ENCODE results near the gene IL10RA.

Gene IL10RA

GRCh38 chr11:117980720-117981119, 5.5 kb upstream of the IL10RA start:
- in situ Hi-C loops (cut with HindIII; ENCODE audit: low pct_ligation_motif_present, low pct_unique_long_range_greater_than_20kb, low sequenced_read_pairs): no loop called here
- DNase-seq: no peak

GRCh38 chr11:117983163-117983475, 3.1 kb upstream of the IL10RA start:
- DNase-seq: no peak

DNA sequence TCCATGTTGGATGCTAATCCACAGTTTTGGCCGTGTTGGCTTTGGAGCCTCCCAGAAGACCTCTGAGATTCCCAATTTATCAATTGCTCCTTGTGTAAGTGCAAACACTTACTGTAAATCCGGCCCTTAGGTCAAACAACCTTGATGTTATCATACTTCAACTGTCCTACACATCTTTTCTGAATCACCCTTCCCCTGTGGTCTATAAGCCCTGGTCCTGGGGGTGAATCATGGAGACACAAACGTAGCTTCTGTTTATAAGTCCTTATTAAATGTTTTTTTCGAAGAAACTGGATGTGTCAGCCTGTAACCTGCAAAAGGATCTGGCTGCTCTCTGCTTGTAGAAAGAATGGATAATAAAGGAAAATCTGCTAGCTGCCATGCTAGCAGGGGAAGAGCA, 1.7 kb upstream of the IL10RA start:
- in situ Hi-C loops (cut with HindIII; ENCODE audit: low pct_ligation_motif_present, low pct_unique_long_range_greater_than_20kb, low sequenced_read_pairs): no loop called here
- DNase-seq: no peak

More at GRCh38 chr11:117983163-117983475, 3.1 kb upstream of the IL10RA start:
- in situ Hi-C loops (cut with HindIII; ENCODE audit: low pct_ligation_motif_present, low pct_unique_long_range_greater_than_20kb, low sequenced_read_pairs): no loop called here

DNA sequence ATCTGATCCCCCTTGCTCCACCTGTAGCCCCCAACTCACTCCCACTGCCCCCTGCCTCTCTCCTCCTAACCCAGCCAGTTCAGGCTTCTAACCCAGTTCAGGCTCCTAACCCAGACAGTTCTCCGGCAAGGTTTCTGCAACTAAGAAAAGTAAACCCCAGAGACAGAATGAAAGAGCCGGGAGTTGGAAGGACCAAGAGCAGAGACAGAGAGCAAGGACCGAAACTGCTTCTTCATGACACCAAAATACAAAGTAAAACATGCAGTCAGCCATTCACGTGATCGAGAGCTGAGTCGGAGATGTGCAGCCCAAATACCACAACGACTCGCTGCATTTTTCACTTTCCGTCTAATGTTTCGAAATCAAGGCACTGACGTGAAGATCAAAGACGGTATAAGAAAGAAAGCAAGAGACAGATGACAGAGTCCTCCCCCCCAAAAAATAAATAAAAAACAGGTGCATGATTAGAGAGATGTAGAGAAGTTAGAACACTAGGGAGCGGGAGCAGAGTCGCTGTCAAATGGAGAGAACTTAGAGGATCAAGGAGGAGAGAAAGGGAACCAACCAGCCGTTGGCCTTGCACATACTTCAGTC, 884 bp downstream of the IL10RA start:
- in situ Hi-C loops (cut with HindIII; ENCODE audit: low pct_ligation_motif_present, low pct_unique_long_range_greater_than_20kb, low sequenced_read_pairs): no loop called here
- DNase-seq: no peak

- in situ Hi-C loops (cut with HindIII; ENCODE audit: low pct_ligation_motif_present, low pct_unique_long_range_greater_than_20kb, low sequenced_read_pairs): no loop called here
- no peak for DNase-seq
These were observed 3.3 kb downstream of the IL10RA start for GRCh38 chr11:117989351-117990102.

DNA sequence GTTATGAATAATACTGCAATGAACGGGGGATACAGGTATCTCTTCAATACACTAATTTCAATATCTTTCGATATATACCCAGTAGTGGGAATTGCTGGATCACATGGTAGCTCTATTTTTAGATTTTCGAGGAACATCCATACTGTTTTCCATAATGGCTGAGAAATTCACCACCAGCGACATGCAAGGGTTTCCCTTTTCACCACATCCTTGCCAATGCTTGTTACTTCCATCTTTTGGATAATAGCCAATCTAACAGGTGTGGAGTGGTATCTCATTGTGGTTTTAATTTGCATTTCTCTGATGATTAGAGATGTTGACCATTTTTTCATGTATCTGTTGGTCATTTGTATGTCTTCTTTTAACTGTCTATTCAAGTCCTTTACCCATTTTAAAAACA, 5.9 kb downstream of the IL10RA start:
- no peak for DNase-seq
- in situ Hi-C loops (cut with HindIII; ENCODE audit: low pct_ligation_motif_present, low pct_unique_long_range_greater_than_20kb, low sequenced_read_pairs): no loop called here

- in situ Hi-C loops (cut with HindIII; ENCODE audit: low pct_ligation_motif_present, low pct_unique_long_range_greater_than_20kb, low sequenced_read_pairs): no loop called here
These were observed 6.4 kb downstream of the IL10RA start for GRCh38 chr11:117992620-117993019.

GRCh38 chr11:117993988-117994745, 8.0 kb downstream of the IL10RA start:
- in situ Hi-C loops (cut with HindIII; ENCODE audit: low pct_ligation_motif_present, low pct_unique_long_range_greater_than_20kb, low sequenced_read_pairs): no loop called here
- DNase-seq: no peak

More at GRCh38 chr11:117992620-117993019, 6.4 kb downstream of the IL10RA start:
- DNase-seq: no peak

- in situ Hi-C loops (cut with HindIII; ENCODE audit: low pct_ligation_motif_present, low pct_unique_long_range_greater_than_20kb, low sequenced_read_pairs): no loop called here
- no peak for DNase-seq
These were observed 9.3 kb downstream of the IL10RA start for GRCh38 chr11:117995472-117995871.

- in situ Hi-C loops (cut with HindIII; ENCODE audit: low pct_ligation_motif_present, low pct_unique_long_range_greater_than_20kb, low sequenced_read_pairs): no loop called here
- no peak for DNase-seq
These were observed 9.9 kb downstream of the IL10RA start for GRCh38 chr11:117996058-117996457.

DNA sequence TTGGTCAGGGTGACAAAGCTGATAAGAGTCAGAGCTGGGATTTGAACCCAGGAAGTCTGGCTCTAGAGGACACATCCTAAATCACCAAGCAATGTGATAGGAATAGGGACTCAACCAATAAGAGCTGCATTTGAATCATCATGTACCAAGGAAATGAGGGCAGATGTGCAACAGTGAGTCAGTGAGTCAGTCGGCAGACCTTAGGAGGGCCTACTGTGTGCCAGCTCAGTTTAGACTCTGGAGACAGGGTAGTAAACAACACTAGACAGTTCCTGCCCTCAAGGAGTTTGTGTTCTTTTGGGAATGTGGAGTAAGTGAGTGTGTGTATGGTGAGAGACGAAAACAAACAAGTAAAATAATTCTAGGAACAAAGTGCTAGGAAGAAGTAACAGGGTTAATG, 11.2 kb downstream of the IL10RA start:
- DNase-seq: no peak
- in situ Hi-C loops (cut with HindIII; ENCODE audit: low pct_ligation_motif_present, low pct_unique_long_range_greater_than_20kb, low sequenced_read_pairs): no loop called here

GRCh38 chr11:117997823-117998579, 11.8 kb downstream of the IL10RA start:
- in situ Hi-C loops (cut with HindIII; ENCODE audit: low pct_ligation_motif_present, low pct_unique_long_range_greater_than_20kb, low sequenced_read_pairs): no loop called here
- no peak for DNase-seq

DNA sequence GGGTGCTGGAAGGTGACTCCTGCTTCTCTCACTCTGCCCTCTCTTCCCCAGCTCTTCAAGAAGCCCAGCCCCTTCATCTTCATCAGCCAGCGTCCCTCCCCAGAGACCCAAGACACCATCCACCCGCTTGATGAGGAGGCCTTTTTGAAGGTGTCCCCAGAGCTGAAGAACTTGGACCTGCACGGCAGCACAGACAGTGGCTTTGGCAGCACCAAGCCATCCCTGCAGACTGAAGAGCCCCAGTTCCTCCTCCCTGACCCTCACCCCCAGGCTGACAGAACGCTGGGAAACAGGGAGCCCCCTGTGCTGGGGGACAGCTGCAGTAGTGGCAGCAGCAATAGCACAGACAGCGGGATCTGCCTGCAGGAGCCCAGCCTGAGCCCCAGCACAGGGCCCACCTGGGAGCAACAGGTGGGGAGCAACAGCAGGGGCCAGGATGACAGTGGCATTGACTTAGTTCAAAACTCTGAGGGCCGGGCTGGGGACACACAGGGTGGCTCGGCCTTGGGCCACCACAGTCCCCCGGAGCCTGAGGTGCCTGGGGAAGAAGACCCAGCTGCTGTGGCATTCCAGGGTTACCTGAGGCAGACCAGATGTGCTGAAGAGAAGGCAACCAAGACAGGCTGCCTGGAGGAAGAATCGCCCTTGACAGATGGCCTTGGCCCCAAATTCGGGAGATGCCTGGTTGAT, 12.6 kb downstream of the IL10RA start:
- in situ Hi-C loops (cut with HindIII; ENCODE audit: low pct_ligation_motif_present, low pct_unique_long_range_greater_than_20kb, low sequenced_read_pairs): no loop called here
- DNase-seq: no peak

- in situ Hi-C loops (cut with HindIII; ENCODE audit: low pct_ligation_motif_present, low pct_unique_long_range_greater_than_20kb, low sequenced_read_pairs): no loop called here
- no peak for DNase-seq
These were observed 13.3 kb downstream of the IL10RA start for GRCh38 chr11:117999354-117999993.

DNA sequence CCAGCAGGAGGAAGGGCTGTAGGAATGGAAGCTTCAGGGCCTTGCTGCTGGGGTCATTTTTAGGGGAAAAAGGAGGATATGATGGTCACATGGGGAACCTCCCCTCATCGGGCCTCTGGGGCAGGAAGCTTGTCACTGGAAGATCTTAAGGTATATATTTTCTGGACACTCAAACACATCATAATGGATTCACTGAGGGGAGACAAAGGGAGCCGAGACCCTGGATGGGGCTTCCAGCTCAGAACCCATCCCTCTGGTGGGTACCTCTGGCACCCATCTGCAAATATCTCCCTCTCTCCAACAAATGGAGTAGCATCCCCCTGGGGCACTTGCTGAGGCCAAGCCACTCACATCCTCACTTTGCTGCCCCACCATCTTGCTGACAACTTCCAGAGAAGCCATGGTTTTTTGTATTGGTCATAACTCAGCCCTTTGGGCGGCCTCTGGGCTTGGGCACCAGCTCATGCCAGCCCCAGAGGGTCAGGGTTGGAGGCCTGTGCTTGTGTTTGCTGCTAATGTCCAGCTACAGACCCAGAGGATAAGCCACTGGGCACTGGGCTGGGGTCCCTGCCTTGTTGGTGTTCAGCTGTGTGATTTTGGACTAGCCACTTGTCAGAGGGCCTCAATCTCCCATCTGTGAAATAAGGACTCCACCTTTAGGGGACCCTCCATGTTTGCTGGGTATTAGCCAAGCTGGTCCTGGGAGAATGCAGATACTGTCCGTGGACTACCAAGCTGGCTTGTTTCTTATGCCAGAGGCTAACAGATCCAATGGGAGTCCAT, 14.1 kb downstream of the IL10RA start:
- in situ Hi-C loops (cut with HindIII; ENCODE audit: low pct_ligation_motif_present, low pct_unique_long_range_greater_than_20kb, low sequenced_read_pairs): no loop called here
- no peak for DNase-seq

- DNase-seq: no peak
- in situ Hi-C loops (cut with HindIII; ENCODE audit: low pct_ligation_motif_present, low pct_unique_long_range_greater_than_20kb, low sequenced_read_pairs): no loop called here
These were observed 14.6 kb downstream of the IL10RA start for GRCh38 chr11:118000850-118001228.

GRCh38 chr11:118001494-118001971, 15.3 kb downstream of the IL10RA start:
- in situ Hi-C loops (cut with HindIII; ENCODE audit: low pct_ligation_motif_present, low pct_unique_long_range_greater_than_20kb, low sequenced_read_pairs): no loop called here
- DNase-seq: no peak
